VCaP (cell line): ENCODE data around the gene MSH3.
"Not testable (repeated sequence)": the region's sequence is repeated elsewhere in the genome, so short reads cannot be mapped to it uniquely, and the experiment has no call there.

Source experiments
- H3K27ac ChIP-seq: fragments of 450-650 bp; 2 replicates; pipeline ENCODE4 v1.5.1; 2017
- CTCF ChIP-seq: fragments of 450-650 bp; conservative IDR thresholded peaks from 2 replicates; pipeline ENCODE4 v1.5.1; 2017; ENCODE audit warnings: mild to moderate bottlenecking, moderate library complexity

The MSH3 gene

GRCh38 chr5:80884086-80884813 lies 229.8 kb downstream of the MSH3 start:
- no peak for TF ChIP-seq CTCF

GRCh38 chr5:80884929-80885328 lies 230.5 kb downstream of the MSH3 start:
- no peak for TF ChIP-seq CTCF
- H3K27ac ChIP-seq, result no peak overlapping the region

More at GRCh38 chr5:80884086-80884813, 229.8 kb downstream of the MSH3 start:
- no peak overlapping the region for H3K27ac ChIP-seq

- H3K27ac ChIP-seq, result no peak overlapping the region
- TF ChIP-seq CTCF, result no peak
These were observed 231.0 kb downstream of the MSH3 start for GRCh38 chr5:80885396-80886000.

- TF ChIP-seq CTCF, result no peak
- H3K27ac ChIP-seq, result no peak overlapping the region
These were observed 239.6 kb downstream of the MSH3 start for GRCh38 chr5:80894083-80894482.

GRCh38 chr5:80895523-80895922 lies 241.1 kb downstream of the MSH3 start:
- no peak overlapping the region for H3K27ac ChIP-seq
- TF ChIP-seq CTCF, result no peak

GRCh38 chr5:80902624-80903023 lies 248.2 kb downstream of the MSH3 start:
- not testable (repeated sequence) for H3K27ac ChIP-seq

GRCh38 chr5:80904533-80905187 lies 250.2 kb downstream of the MSH3 start:
- no peak for TF ChIP-seq CTCF
- no peak overlapping the region for H3K27ac ChIP-seq

- H3K27ac ChIP-seq, result no peak overlapping the region
- no peak for TF ChIP-seq CTCF
These were observed 251.0 kb downstream of the MSH3 start for GRCh38 chr5:80905405-80905804.
